ENCODE data around the gene ARAP2. TPM values are rescaled to one million over a fixed set of nuclear protein-coding genes. Genes with fewer than 3 reads are reported as not detected.

Gene ARAP2
- total RNA-seq, 1 experiment from 2014 or later, result 25.8 TPM

DNA sequence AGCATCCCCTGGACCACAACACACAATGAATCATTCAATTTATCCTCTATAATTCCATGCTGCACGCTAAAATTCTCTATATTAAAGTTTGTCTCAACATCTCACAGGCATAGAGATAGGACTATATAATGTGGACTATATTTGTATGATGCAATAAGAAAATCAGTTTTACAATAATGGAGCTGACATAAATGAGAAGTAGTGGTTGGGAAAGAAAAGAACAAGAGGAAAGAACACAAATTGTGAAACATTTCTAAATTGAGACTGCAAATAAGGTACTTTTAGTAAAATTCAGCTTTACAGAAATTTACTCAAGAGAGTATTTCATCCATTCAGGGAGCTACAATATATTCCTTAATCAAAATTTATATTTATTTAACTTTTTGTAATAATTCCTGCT lies 120.4 kb downstream of the ARAP2 start:
- Histone ChIP-seq H3K27ac (no peak overlapping the region), H3K27me3 (ENCODE audit: insufficient read depth, low read depth) (no peaks in the 10 kb centered on the region), H3K36me3 (ENCODE audit: low read depth) (peaks cover 7% of the 10 kb centered on the region; the same call in 1 of the 2 replicates), H3F3A (ENCODE audit: insufficient read depth, low read depth) (no peaks in the 10 kb centered on the region; the same call in 1 of the 2 replicates), H3K9me3 (ENCODE audit: insufficient read depth, low read depth) (no peaks in the 10 kb centered on the region), H3K79me2 (ENCODE audit: low read depth) (no peaks in the 10 kb centered on the region), H4K20me1 (ENCODE audit: insufficient read depth) (no peaks in the 10 kb centered on the region), H3K9me2 (ENCODE audit: insufficient read depth) (no peaks in the 10 kb centered on the region), H3K4me2 (no peak overlapping the region), H2AFZ (no peak overlapping the region), H3K4me3 (no peak overlapping the region), H3K4me1 (replicated peaks; ENCODE audit: insufficient read depth) (no peaks in the 10 kb centered on the region)
- intact Hi-C loops (cut with micrococcal nuclease; ENCODE audit: unreplicated experiment), result no loop called here
- no peak for DNase-seq
- BruUV-seq (replicated peaks), result no TSS peak
- POLR2A ChIA-PET (ENCODE audit: unreplicated experiment), result no interaction called here
- CTCF ChIA-PET, result no interaction called here
- no peak for TF ChIP-seq EZH2 (IDR thresholded peaks at IDR 0.05; ENCODE audit: low read depth)
- TF ChIP-seq, protein P1, sequence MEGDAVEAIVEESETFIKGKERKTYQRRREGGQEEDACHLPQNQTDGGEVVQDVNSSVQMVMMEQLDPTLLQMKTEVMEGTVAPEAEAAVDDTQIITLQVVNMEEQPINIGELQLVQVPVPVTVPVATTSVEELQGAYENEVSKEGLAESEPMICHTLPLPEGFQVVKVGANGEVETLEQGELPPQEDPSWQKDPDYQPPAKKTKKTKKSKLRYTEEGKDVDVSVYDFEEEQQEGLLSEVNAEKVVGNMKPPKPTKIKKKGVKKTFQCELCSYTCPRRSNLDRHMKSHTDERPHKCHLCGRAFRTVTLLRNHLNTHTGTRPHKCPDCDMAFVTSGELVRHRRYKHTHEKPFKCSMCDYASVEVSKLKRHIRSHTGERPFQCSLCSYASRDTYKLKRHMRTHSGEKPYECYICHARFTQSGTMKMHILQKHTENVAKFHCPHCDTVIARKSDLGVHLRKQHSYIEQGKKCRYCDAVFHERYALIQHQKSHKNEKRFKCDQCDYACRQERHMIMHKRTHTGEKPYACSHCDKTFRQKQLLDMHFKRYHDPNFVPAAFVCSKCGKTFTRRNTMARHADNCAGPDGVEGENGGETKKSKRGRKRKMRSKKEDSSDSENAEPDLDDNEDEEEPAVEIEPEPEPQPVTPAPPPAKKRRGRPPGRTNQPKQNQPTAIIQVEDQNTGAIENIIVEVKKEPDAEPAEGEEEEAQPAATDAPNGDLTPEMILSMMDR (conservative IDR thresholded peaks at IDR 0.05), result no peak

DNA sequence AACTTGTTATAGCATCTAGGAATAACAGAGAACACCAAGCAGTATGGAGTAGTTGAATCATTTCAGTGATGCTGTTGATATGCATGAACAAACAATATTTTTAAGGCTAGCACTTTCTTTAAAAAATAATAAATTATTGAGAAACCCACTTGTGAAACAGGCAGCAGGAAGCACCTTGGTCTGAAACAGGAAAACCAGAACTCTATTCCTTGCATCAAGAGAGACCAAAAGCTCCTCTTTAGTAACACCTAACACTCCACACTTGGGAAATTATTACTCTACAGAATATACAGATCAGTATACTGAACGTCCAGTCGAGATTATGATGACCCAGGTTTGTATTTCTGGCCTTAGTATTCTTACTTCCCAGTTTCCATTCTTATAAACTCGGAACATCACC lies 129.0 kb downstream of the ARAP2 start:
- H3K9me3 ChIP-seq (ENCODE audit: insufficient read depth, low read depth), result no peaks in the 10 kb centered on the region
- no peaks in the 10 kb centered on the region for H3K4me1 ChIP-seq (replicated peaks; ENCODE audit: insufficient read depth)
- ChIA-PET CTCF (no interaction called here), POLR2A (ENCODE audit: unreplicated experiment) (no interaction called here)
- H3K79me2 ChIP-seq (ENCODE audit: low read depth), result no peaks in the 10 kb centered on the region
- no peak overlapping the region for H3K4me2 ChIP-seq
- H4K20me1 ChIP-seq (ENCODE audit: insufficient read depth), result no peaks in the 10 kb centered on the region
- H2AFZ ChIP-seq, result no peak overlapping the region
- no peak overlapping the region for H3K27ac ChIP-seq
- H3F3A ChIP-seq (ENCODE audit: insufficient read depth, low read depth), result peaks cover 4% of the 10 kb centered on the region; the same call in 1 of the 2 replicates
- peaks cover 3% of the 10 kb centered on the region; the same call in 1 of the 2 replicates for H3K36me3 ChIP-seq (ENCODE audit: low read depth)
- DNase-seq, result no peak
- no peak overlapping the region for H3K4me3 ChIP-seq
- TF ChIP-seq, protein P1 (conservative IDR thresholded peaks at IDR 0.05), result no peak
- TF ChIP-seq EZH2 (IDR thresholded peaks at IDR 0.05; ENCODE audit: low read depth), result no peak
- H3K9me2 ChIP-seq (ENCODE audit: insufficient read depth), result no peaks in the 10 kb centered on the region
- no peaks in the 10 kb centered on the region for H3K27me3 ChIP-seq (ENCODE audit: insufficient read depth, low read depth)
- no TSS peak for BruUV-seq (replicated peaks)
- intact Hi-C loops (cut with micrococcal nuclease; ENCODE audit: unreplicated experiment), result no loop called here

DNA sequence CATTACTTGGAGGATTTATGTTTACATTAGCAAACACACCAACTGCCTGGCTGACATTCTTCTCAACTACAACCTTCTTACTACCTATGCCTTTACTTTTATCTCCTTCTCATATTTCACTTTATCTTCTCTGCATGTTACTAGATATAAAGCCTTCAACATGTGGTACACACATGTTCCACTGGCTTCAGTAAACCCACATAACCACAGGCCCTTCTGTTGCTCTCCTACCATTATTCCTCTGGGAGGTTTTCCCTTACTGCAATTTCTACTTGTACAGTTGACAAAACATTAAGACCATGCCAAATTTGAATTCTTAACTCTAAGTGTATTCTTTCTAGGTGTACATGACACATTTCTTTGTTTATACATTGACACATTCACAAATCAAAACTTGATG lies 133.1 kb downstream of the ARAP2 start:
- no peaks in the 10 kb centered on the region for H3K27me3 ChIP-seq (ENCODE audit: insufficient read depth, low read depth)
- no peaks in the 10 kb centered on the region for H3K79me2 ChIP-seq (ENCODE audit: low read depth)
- DNase-seq, result no peak
- POLR2A ChIA-PET (ENCODE audit: unreplicated experiment), result no interaction called here
- BruUV-seq (replicated peaks), result no TSS peak
- intact Hi-C loops (cut with micrococcal nuclease; ENCODE audit: unreplicated experiment), result no loop called here
- H2AFZ ChIP-seq, result no peak overlapping the region
- H3K9me2 ChIP-seq (ENCODE audit: insufficient read depth), result no peaks in the 10 kb centered on the region
- no peaks in the 10 kb centered on the region for H3K9me3 ChIP-seq (ENCODE audit: insufficient read depth, low read depth)
- TF ChIP-seq EZH2 (IDR thresholded peaks at IDR 0.05; ENCODE audit: low read depth), result no peak
- TF ChIP-seq, protein P1 (conservative IDR thresholded peaks at IDR 0.05), result no peak
- no peak overlapping the region for H3K4me3 ChIP-seq
- H3K27ac ChIP-seq, result no peak overlapping the region
- H3F3A ChIP-seq (ENCODE audit: insufficient read depth, low read depth), result peaks cover 4% of the 10 kb centered on the region; the same call in 1 of the 2 replicates
- H3K4me1 ChIP-seq (replicated peaks; ENCODE audit: insufficient read depth), result no peaks in the 10 kb centered on the region
- H4K20me1 ChIP-seq (ENCODE audit: insufficient read depth), result no peaks in the 10 kb centered on the region
- no peak overlapping the region for H3K4me2 ChIP-seq
- peaks cover 3% of the 10 kb centered on the region; the same call in 1 of the 2 replicates for H3K36me3 ChIP-seq (ENCODE audit: low read depth)
- CTCF ChIA-PET, result no interaction called here

Data from PC-9 (cell line).